ENCODE data around the gene STK17B.

DNA sequence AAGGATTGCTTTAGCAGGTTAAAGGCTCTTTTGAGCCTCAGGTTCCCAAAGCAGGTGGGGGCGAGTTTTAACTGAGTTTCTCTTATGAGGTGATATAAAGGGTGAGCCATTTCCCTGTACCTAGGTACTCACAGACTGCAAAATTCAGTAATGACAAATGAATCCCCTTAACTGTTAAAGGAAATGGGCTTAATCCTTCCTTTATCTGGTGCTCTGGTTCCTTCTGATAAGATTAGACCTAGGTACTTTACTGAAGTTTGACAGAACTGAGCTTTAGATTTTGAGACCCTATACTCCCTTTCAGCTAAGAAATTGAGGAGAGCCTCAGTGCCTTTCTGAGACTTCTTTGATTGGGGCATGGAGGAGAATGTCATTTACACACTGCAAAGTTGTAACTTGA, 42.6 kb downstream of the STK17B start:
- TF ChIP-seq EZH2 (IDR thresholded peaks at IDR 0.05; ENCODE audit: low read length, unreplicated experiment) (no peak), CTCF (conservative IDR thresholded peaks at IDR 0.05; ENCODE audit: low read depth, low read length) (no peak)
